ENCODE data around the gene TEX26.
"Not testable (repeated sequence)": the region's sequence is repeated elsewhere in the genome, so short reads cannot be mapped to it uniquely, and the experiment has no call there.

TEX26 gene

GRCh38 chr13:30924721-30925120, 7.7 kb upstream of the TEX26 start:
- H3K27me3 ChIP-seq (ENCODE audit: control insufficient read depth in 1 of 2, insufficient read depth in 2 of 2, low read length in 2 of 2) = no peaks in the 10 kb centered on the region
- no peaks in the 10 kb centered on the region for H3K9me3 ChIP-seq (ENCODE audit: low read length)
- no peak overlapping the region for H3K4me3 ChIP-seq (ENCODE audit: low read depth in 1 of 2, low read length in 2 of 2)
- no peaks in the 10 kb centered on the region for H3K36me3 ChIP-seq (ENCODE audit: insufficient read depth, low read length)
- no peaks in the 10 kb centered on the region for H3K4me1 ChIP-seq (ENCODE audit: insufficient read depth, low read length)
- no peak overlapping the region for H3K9ac ChIP-seq (ENCODE audit: low read length)
- H3K27ac ChIP-seq (ENCODE audit: low read depth, low read length) = no peak overlapping the region

GRCh38 chr13:30925429-30925828, 7.0 kb upstream of the TEX26 start:
- H3K4me1 ChIP-seq (ENCODE audit: insufficient read depth, low read length) = no peaks in the 10 kb centered on the region
- H3K27me3 ChIP-seq (ENCODE audit: control insufficient read depth in 1 of 2, insufficient read depth in 2 of 2, low read length in 2 of 2) = no peaks in the 10 kb centered on the region
- H3K9ac ChIP-seq (ENCODE audit: low read length) = no peak overlapping the region
- no peak overlapping the region for H3K4me3 ChIP-seq (ENCODE audit: low read depth in 1 of 2, low read length in 2 of 2)
- no peaks in the 10 kb centered on the region for H3K36me3 ChIP-seq (ENCODE audit: insufficient read depth, low read length)
- H3K27ac ChIP-seq (ENCODE audit: low read depth, low read length) = no peak overlapping the region
- no peaks in the 10 kb centered on the region for H3K9me3 ChIP-seq (ENCODE audit: low read length)

- H3K4me3 ChIP-seq (ENCODE audit: low read depth in 1 of 2, low read length in 2 of 2) = no peak overlapping the region
- H3K27me3 ChIP-seq (ENCODE audit: control insufficient read depth in 1 of 2, insufficient read depth in 2 of 2, low read length in 2 of 2) = no peaks in the 10 kb centered on the region
- H3K27ac ChIP-seq (ENCODE audit: low read depth, low read length) = no peak overlapping the region
These were observed 5.7 kb upstream of the TEX26 start for GRCh38 chr13:30926781-30927180.

GRCh38 chr13:30927188-30927587, 5.3 kb upstream of the TEX26 start:
- not testable (repeated sequence) for H3K9ac ChIP-seq (ENCODE audit: low read length); H3K36me3 ChIP-seq (ENCODE audit: insufficient read depth, low read length); H3K27ac ChIP-seq (ENCODE audit: low read depth, low read length); H3K9me3 ChIP-seq (ENCODE audit: low read length); H3K4me3 ChIP-seq (ENCODE audit: low read depth in 1 of 2, low read length in 2 of 2); H3K4me1 ChIP-seq (ENCODE audit: insufficient read depth, low read length); H3K27me3 ChIP-seq (ENCODE audit: control insufficient read depth in 1 of 2, insufficient read depth in 2 of 2, low read length in 2 of 2)

More at GRCh38 chr13:30926781-30927180, 5.7 kb upstream of the TEX26 start:
- Histone ChIP-seq H3K4me1 (ENCODE audit: insufficient read depth, low read length) (no peaks in the 10 kb centered on the region), H3K9ac (ENCODE audit: low read length) (no peak overlapping the region), H3K9me3 (ENCODE audit: low read length) (no peaks in the 10 kb centered on the region), H3K36me3 (ENCODE audit: insufficient read depth, low read length) (no peaks in the 10 kb centered on the region)

- H3K4me1 ChIP-seq (ENCODE audit: insufficient read depth, low read length) = no peaks in the 10 kb centered on the region
- H3K9me3 ChIP-seq (ENCODE audit: low read length) = no peaks in the 10 kb centered on the region
- H3K9ac ChIP-seq (ENCODE audit: low read length) = no peak overlapping the region
- no peaks in the 10 kb centered on the region for H3K27me3 ChIP-seq (ENCODE audit: control insufficient read depth in 1 of 2, insufficient read depth in 2 of 2, low read length in 2 of 2)
- no peak overlapping the region for H3K27ac ChIP-seq (ENCODE audit: low read depth, low read length)
- no peak overlapping the region for H3K4me3 ChIP-seq (ENCODE audit: low read depth in 1 of 2, low read length in 2 of 2)
- H3K36me3 ChIP-seq (ENCODE audit: insufficient read depth, low read length) = no peaks in the 10 kb centered on the region
These were observed 4.9 kb upstream of the TEX26 start for GRCh38 chr13:30927595-30927994.

- Histone ChIP-seq H3K4me3 (ENCODE audit: low read depth in 1 of 2, low read length in 2 of 2) (no peak overlapping the region), H3K9ac (ENCODE audit: low read length) (no peak overlapping the region), H3K4me1 (ENCODE audit: insufficient read depth, low read length) (no peaks in the 10 kb centered on the region), H3K27me3 (ENCODE audit: control insufficient read depth in 1 of 2, insufficient read depth in 2 of 2, low read length in 2 of 2) (peaks cover 0 to under 1% of the 10 kb centered on the region in 2 donors), H3K9me3 (ENCODE audit: low read length) (no peaks in the 10 kb centered on the region), H3K36me3 (ENCODE audit: insufficient read depth, low read length) (no peaks in the 10 kb centered on the region), H3K27ac (ENCODE audit: low read depth, low read length) (no peak overlapping the region)
These were observed 3.5 kb upstream of the TEX26 start for GRCh38 chr13:30928978-30929377.

GRCh38 chr13:30933354-30933670, 856 bp downstream of the TEX26 start:
- Histone ChIP-seq H3K27ac (ENCODE audit: low read depth, low read length) (no peak overlapping the region), H3K9ac (ENCODE audit: low read length) (no peak overlapping the region), H3K9me3 (ENCODE audit: low read length) (peaks cover 5% of the 10 kb centered on the region), H3K36me3 (ENCODE audit: insufficient read depth, low read length) (no peaks in the 10 kb centered on the region), H3K27me3 (ENCODE audit: control insufficient read depth in 1 of 2, insufficient read depth in 2 of 2, low read length in 2 of 2) (peaks cover 0 to 10% of the 10 kb centered on the region in 2 donors), H3K4me1 (ENCODE audit: insufficient read depth, low read length) (no peaks in the 10 kb centered on the region), H3K4me3 (ENCODE audit: low read depth in 1 of 2, low read length in 2 of 2) (no peak overlapping the region)

GRCh38 chr13:30934381-30934780, 1.9 kb downstream of the TEX26 start:
- Histone ChIP-seq H3K4me1 (ENCODE audit: insufficient read depth, low read length) (no peaks in the 10 kb centered on the region), H3K36me3 (ENCODE audit: insufficient read depth, low read length) (no peaks in the 10 kb centered on the region), H3K27ac (ENCODE audit: low read depth, low read length) (no peak overlapping the region), H3K27me3 (ENCODE audit: control insufficient read depth in 1 of 2, insufficient read depth in 2 of 2, low read length in 2 of 2) (peaks cover 0 to 10% of the 10 kb centered on the region in 2 donors), H3K9me3 (ENCODE audit: low read length) (peaks cover 8% of the 10 kb centered on the region), H3K4me3 (ENCODE audit: low read depth in 1 of 2, low read length in 2 of 2) (no peak overlapping the region), H3K9ac (ENCODE audit: low read length) (no peak overlapping the region)

- Histone ChIP-seq H3K4me1 (ENCODE audit: insufficient read depth, low read length) (no peaks in the 10 kb centered on the region), H3K36me3 (ENCODE audit: insufficient read depth, low read length) (no peaks in the 10 kb centered on the region), H3K4me3 (ENCODE audit: low read depth in 1 of 2, low read length in 2 of 2) (no peak overlapping the region), H3K9me3 (ENCODE audit: low read length) (peaks cover 8% of the 10 kb centered on the region), H3K27me3 (ENCODE audit: control insufficient read depth in 1 of 2, insufficient read depth in 2 of 2, low read length in 2 of 2) (peaks cover 0 to 10% of the 10 kb centered on the region in 2 donors), H3K9ac (ENCODE audit: low read length) (no peak overlapping the region), H3K27ac (ENCODE audit: low read depth, low read length) (no peak overlapping the region)
These were observed 2.3 kb downstream of the TEX26 start for GRCh38 chr13:30934803-30935202.

GRCh38 chr13:30936971-30937370, 4.5 kb downstream of the TEX26 start:
- Histone ChIP-seq H3K36me3 (ENCODE audit: insufficient read depth, low read length) (no peaks in the 10 kb centered on the region), H3K27me3 (ENCODE audit: control insufficient read depth in 1 of 2, insufficient read depth in 2 of 2, low read length in 2 of 2) (peaks cover 0 to 10% of the 10 kb centered on the region in 2 donors), H3K4me1 (ENCODE audit: insufficient read depth, low read length) (no peaks in the 10 kb centered on the region), H3K9ac (ENCODE audit: low read length) (no peak overlapping the region), H3K27ac (ENCODE audit: low read depth, low read length) (no peak overlapping the region), H3K4me3 (ENCODE audit: low read depth in 1 of 2, low read length in 2 of 2) (no peak overlapping the region), H3K9me3 (ENCODE audit: low read length) (peaks cover 8% of the 10 kb centered on the region)

- Histone ChIP-seq H3K4me3 (ENCODE audit: low read depth in 1 of 2, low read length in 2 of 2) (no peak overlapping the region), H3K9me3 (ENCODE audit: low read length) (no peaks in the 10 kb centered on the region)
These were observed 11.4 kb downstream of the TEX26 start for GRCh38 chr13:30943881-30944280.

GRCh38 chr13:30957258-30957943, 24.9 kb downstream of the TEX26 start:
- Histone ChIP-seq H3K27me3 (ENCODE audit: control insufficient read depth in 1 of 2, insufficient read depth in 2 of 2, low read length in 2 of 2) (no peaks in the 10 kb centered on the region), H3K36me3 (ENCODE audit: insufficient read depth, low read length) (no peaks in the 10 kb centered on the region), H3K9me3 (ENCODE audit: low read length) (no peaks in the 10 kb centered on the region), H3K4me1 (ENCODE audit: insufficient read depth, low read length) (no peaks in the 10 kb centered on the region), H3K9ac (ENCODE audit: low read length) (no peak overlapping the region), H3K4me3 (ENCODE audit: low read depth in 1 of 2, low read length in 2 of 2) (no peak overlapping the region), H3K27ac (ENCODE audit: low read depth, low read length) (no peak overlapping the region)

More at GRCh38 chr13:30943881-30944280, 11.4 kb downstream of the TEX26 start:
- Histone ChIP-seq H3K27ac (ENCODE audit: low read depth, low read length) (no peak overlapping the region), H3K36me3 (ENCODE audit: insufficient read depth, low read length) (no peaks in the 10 kb centered on the region), H3K4me1 (ENCODE audit: insufficient read depth, low read length) (no peaks in the 10 kb centered on the region), H3K27me3 (ENCODE audit: control insufficient read depth in 1 of 2, insufficient read depth in 2 of 2, low read length in 2 of 2) (no peaks in the 10 kb centered on the region), H3K9ac (ENCODE audit: low read length) (no peak overlapping the region)

All from muscle layer of colon (tissue), 2 donors.